ENCODE results near the gene KRTCAP3. TPM values are rescaled to one million over a fixed set of nuclear protein-coding genes. Genes with fewer than 3 reads are reported as not detected.
A peak's percentile ranks its signal among the peaks of the same experiment; 100 is the strongest.

Gene KRTCAP3
- total and polyA plus RNA-seq, 9 of the 15 experiments (the other 6 are each of a cell fraction or from before 2014, with no cell fraction given), result 0.24 to 1.4 (median 0.73) TPM

DNA sequence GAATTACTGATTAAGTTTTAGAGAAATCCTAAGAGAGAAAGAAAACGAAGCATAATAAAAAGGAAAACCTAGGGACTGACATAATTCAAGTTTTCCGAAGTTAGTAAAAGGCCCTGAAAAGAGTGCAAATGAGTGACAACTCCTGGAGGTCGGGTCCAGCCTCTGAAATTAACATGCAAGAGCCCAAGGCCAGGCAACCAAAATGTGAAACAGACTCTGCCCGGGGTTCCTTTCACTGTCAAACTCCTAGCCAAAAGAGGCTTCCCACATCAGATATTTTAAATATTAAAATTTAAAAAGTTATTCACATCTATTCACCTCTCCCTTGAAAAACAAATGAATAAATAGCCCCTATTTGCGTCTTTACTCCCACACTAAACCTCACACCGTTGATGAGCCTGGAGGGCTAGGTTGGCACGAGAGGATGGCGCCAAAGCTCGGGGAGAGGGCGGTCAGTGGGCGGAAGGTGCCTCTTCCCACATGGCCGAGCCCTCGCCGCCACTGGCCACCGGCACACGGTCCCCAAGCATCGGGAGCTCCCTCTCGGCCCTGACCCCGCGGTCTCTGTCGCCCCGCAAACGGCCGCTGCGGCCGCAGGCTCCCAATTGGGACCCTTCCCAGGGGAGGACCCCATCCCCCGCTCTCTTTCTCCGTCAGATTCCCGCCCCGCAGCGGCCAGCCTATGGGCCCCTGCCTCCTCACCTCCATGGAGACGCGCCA, 33.4 kb upstream of the KRTCAP3 start (continued):
- TF ChIP-seq, protein P1, sequence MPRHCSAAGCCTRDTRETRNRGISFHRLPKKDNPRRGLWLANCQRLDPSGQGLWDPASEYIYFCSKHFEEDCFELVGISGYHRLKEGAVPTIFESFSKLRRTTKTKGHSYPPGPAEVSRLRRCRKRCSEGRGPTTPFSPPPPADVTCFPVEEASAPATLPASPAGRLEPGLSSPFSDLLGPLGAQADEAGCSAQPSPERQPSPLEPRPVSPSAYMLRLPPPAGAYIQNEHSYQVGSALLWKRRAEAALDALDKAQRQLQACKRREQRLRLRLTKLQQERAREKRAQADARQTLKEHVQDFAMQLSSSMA (CRISPR knock-in tag; IDR thresholded peaks at IDR 0.05), result peak; percentile 75; the same call in 1 of the 2 replicates
- TF ChIP-seq MED1 (CRISPR knock-in tag; IDR thresholded peaks at IDR 0.05; ENCODE audit: borderline replicate concordance), result no peak
- TF ChIP-seq, protein P2, sequence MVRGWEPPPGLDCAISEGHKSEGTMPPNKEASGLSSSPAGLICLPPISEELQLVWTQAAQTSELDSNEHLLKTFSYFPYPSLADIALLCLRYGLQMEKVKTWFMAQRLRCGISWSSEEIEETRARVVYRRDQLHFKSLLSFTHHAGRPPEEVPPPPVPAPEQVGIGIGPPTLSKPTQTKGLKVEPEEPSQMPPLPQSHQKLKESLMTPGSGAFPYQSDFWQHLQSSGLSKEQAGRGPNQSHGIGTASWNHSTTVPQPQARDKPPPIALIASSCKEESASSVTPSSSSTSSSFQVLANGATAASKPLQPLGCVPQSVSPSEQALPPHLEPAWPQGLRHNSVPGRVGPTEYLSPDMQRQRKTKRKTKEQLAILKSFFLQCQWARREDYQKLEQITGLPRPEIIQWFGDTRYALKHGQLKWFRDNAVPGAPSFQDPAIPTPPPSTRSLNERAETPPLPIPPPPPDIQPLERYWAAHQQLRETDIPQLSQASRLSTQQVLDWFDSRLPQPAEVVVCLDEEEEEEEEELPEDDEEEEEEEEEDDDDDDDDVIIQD (CRISPR knock-in tag; IDR thresholded peaks at IDR 0.05), result no peak
- TF ChIP-seq CHD1 (IDR thresholded peaks at IDR 0.05; ENCODE audit: low read length), result no peak
- 0 out of 2 replicates have a peak, but pooled peaks have one; percentile 14 for TF ChIP-seq NR3C1 (CRISPR knock-in tag; IDR thresholded peaks at IDR 0.05)
- no peak for TF ChIP-seq SRF (CRISPR knock-in tag; IDR thresholded peaks at IDR 0.05)
- TF ChIP-seq HMG20B (CRISPR knock-in tag; IDR thresholded peaks at IDR 0.05), result no peak
